HG03354 (cell line): ENCODE data around the gene COX19.
A peak's percentile ranks its signal among the peaks of the same experiment; 100 is the strongest.

ENCODE experiments used
- ATAC-seq: cut with Tn5 transposase; IDR thresholded peaks from one replicate; pipeline ENCODE4 v1.9.1; 2021; ENCODE audit warnings: mild to moderate bottlenecking; ENCODE audit not compliant: unreplicated experiment, poor library complexity, severe bottlenecking

COX19 gene

DNA sequence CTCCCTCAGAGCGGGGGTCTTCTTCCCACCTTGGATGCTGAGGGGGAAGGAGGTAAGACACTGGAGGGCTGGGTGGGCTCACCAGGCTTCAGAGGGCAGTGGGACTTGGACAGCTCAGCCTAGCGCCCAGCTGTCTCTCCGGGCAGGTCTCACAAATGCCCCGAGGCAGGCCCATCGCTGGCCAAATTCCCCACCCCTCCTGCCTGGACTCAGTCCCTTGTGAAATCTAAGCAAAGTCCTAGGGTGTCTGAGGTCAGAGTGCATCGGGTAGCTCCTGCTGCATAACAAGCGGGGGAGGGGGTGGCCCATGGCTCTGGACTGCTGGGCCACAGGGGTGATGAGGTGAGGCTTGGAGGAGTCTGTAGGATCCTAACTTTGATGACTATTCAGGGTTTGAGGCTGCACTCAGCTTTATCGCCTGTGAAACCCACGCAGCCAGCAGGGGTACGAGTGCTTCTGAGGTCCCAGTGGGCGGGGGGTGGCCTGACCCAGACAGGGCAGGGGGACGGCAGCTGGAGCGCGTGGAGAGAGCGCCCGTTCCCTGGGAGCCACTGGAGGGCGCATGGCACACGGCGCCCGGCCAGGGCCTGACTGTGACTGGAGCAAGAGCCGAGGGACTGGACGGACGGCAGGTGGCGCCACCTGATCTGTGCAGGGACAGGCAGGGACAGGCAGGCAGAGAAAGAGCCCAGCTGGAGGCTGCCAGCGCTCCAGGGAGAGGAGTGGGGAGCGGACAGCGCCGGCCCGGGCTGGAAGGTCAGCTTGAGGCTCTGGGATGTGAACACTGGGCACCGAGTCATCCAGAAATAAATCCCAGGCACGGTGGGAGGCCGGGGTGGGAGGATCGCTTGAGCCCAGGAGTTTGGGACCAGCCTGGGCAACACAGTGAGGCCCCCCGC, 17.6 kb upstream of the COX19 start:
- ATAC-seq: peak; percentile 87

GRCh38 chr7:991729-992656, 16.6 kb upstream of the COX19 start:
- no peak for ATAC-seq

DNA sequence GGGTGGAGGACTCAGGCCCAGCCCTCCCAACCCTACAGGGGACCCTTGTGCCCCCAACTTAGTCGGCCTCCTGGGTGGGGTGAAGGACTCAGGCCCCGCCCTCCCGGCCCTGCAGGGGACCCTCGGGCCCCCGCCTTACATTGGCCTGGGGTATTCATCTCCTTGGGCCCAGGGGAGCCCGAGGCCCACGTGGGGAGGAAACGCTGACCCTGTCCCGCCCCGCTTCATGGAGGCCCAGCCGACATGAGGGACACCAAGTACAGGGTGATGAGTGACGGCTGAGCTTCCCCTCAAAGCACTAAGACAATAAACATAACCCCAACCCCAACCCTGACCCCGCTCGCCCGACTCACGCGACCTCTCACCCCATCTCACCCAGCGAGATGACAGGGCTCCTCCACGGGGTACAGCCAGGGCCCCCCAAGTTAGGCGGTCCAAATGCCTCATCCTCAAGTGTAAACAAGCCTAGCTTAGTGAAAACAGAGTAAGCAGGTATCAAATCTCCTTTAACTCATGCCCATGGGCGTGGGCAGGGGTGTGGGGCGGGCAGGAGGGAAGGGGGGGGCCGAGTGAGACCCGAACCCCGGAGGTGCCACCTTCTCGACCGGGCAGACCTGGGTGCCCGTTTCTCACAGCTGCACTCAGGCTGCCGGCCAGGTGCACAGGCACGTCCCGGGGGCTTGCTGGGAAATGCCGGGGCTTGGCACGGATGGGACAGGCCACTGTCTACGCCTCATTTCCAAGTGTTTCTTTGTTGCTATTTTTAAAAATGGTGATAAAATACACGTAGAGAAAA, 15.8 kb upstream of the COX19 start:
- no peak for ATAC-seq

- no peak for ATAC-seq
Observed at GRCh38 chr7:990352-990932, 15.1 kb upstream of the COX19 start.

DNA sequence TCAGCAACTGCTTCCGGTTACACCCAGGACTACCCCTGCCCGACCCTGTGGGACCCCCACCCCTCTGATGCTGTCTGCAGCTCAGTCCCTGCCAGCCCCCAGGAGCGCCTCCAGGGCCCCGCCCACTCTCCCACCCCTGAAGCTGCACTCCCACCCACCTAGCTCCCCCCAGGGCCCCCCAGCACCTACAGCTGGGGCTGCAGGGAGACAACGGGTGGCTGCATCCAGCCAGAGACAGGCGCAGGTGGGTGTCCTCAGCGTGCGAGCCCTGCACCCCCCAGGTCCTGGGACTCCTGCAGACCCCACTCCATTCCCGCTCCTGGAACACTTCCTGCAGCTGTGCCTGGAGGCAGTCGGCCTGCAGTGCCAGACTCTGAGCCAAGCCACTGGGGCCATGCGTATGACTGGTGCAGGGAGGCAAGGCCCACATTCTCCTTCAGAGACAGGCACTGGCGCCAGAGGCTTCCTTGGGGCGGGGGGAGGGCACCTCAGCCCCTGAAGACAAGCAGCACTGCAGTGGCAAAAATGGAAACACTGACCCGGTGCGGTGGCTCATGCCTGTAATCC, 13.7 kb upstream of the COX19 start:
- ATAC-seq: no peak

- ATAC-seq: no peak
Observed at GRCh38 chr7:988426-988911, 13.1 kb upstream of the COX19 start.

- ATAC-seq: no peak
Observed at GRCh38 chr7:987909-988308, 12.6 kb upstream of the COX19 start.

DNA sequence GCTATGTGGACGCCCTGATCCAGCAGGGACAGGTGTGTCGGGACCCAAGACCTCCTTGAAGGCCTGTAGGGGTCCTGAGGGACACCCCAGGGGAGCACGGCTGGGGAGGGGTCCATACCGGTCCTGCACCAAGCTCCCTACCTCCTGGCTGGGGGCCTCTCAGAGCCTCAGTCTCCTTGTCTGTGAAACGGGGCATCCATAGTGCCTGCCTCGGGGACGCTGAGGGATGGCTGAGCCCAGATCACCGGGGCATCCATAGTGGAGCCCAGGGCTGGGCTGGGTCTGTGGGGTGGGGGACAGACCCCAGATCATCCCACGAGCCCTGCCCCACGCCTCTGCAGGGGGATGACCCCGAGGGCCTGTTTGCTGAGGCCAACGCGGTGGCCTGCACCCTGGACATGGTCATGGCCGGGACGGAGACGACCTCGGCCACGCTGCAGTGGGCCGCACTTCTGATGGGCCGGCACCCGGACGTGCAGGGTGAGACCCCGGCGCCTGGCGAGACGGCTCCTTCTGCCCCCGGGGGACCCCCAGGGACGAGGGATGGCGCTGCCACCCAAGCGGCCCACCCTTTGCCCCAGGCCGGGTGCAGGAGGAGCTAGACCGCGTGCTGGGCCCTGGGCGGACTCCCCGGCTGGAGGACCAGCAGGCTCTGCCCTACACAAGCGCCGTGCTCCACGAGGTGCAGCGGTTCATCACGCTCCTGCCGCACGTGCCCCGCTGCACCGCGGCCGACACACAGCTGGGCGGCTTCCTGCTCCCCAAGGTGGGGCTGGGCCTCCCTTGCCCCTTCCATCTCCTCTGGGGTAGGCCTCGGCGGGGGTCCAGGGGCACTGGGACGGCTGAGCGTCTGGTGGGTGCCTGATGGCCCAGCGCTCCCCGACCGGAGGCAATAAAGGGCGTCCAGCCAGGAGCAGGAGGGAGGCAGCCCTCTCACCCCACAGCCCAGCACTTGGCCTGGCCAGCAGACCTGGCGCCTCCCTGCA, 11.7 kb upstream of the COX19 start:
- no peak for ATAC-seq

DNA sequence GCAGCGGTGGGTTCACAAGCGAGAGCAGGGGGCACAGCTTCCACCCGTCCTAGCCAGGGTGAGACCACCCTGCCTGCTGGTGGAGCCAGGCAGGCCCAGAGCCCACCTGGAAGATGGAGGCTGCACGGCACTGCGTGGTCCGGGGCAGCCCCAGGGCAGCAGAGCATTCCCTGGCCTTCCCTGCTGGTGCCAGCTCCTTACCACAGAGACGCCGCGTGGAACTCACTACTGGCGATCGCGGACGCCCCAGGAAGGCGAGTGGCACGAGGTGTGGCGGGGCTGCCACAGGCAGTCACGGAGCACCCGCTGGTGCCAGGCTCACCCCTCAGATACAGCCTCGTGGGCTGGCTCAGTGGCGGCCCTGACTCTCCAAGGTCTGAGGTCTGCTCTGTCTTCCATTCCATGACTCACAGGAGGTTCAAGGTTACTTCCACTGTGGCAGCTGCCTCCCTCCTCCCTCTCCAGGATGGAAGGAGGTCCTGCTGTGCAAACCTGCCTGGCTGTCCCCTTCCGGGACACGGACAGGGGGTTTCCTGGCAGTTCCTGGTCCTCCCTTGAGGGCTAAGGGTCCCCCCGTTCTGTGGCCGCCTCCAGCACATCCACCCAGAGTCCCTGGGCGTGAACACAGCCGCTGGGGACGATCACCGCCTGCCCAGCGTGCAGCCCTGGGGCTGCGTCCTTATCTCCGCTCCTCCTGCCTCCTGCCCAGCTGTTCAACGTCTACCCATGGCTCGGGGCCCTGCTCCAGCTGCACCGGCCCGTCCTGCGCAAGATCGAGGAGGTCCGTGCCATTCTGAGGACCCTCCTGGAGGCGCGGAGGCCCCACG, 10.8 kb upstream of the COX19 start:
- no peak for ATAC-seq

GRCh38 chr7:985127-985416, 9.7 kb upstream of the COX19 start:
- no peak for ATAC-seq

- no peak for ATAC-seq
Observed at GRCh38 chr7:984361-985126, 9.2 kb upstream of the COX19 start.

- no peak for ATAC-seq
Observed at GRCh38 chr7:983616-984071, 8.3 kb upstream of the COX19 start.

DNA sequence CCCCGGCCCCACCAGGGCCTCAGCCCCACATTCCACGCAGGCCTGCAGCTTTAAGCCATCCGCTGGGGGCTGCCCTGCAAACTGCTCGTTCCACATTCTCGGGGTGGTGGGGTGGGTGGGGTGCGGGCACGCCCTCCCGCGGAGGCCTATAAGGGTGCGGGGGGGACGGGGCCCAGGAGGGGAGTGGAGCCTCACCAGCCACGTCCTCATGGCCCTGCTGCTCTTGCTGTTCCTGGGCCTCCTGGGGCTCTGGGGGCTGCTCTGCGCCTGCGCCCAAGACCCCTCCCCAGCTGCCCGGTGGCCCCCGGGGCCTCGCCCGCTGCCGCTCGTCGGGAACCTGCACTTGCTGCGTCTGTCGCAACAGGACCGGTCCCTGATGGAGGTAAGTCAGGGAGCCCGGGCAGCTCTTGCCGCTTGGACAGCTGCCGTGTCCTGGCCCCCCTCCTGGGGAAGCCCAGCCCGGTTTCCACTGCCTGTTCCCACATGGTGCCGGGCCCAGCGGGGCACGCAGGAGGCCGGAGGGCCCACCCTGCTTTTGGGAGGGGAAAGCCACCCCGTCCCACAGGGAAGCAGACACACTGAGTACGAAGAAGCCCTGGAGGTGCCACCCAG, 7.8 kb upstream of the COX19 start, which contains the start of gene CYP2W1:
Gene CYP2W1, plus strand, starts transcription at position 178 of the 612 bp plus-strand sequence. Its CDS starts 31 bp downstream, at position 209.
- no peak for ATAC-seq

DNA sequence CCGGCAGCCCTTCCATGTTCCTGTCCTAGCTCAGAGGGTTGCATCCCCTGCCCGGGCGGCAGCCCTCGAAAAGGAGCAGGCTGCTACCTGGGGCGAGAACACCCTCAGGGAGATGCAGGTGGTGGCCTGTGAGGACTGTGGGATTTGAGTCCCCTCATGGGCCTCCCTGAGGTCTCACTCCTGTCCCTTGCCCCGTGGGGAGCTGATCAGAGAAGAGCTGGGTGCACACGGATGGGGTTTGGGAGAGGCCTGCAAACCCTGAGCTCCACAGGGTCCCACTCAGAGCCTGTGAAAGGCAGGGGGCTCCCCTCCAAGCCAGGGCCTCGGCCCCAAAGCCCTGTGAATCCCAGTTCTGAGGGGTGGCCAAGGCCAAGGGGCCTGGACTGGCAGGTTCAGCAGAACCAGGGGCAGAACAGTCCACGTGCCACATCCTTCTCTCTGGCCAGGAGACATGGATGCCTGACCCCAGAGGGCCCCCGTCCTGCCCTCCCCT, 7.2 kb upstream of the COX19 start:
- no peak for ATAC-seq

- ATAC-seq: no peak
Observed at GRCh38 chr7:981793-982510, 6.6 kb upstream of the COX19 start.
